ENCODE results near the gene SLC25A41.

DNA sequence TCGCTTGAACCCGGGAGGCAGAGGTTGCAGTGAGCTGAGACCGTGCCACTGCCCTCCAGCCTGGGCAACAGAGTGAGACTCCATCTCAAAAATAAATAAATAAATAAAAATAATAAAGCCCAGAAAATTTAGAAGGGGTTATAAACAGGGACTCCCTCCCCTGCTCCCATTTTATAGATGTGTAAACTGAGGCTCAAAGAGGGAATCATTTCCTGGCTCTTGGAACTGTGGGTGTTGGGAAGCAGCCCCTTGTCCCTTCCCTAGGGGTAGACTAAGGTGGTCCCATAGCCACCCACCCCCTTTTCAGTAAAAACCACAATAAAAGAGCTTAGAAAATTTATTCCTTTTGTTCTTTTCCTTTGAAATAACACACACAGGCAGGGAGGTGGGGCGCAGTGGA lies 6.2 kb upstream of the SLC25A41 start:
- no peak for TF ChIP-seq CTCF (optimal IDR thresholded peaks at IDR 0.05 in 1 of 3, IDR thresholded peaks at IDR 0.05 in 1 of 3, conservative IDR thresholded peaks at IDR 0.05 in 1 of 3; ENCODE audit: extremely low read depth in 1 of 3, insufficient read depth in 2 of 3, low read length in 3 of 3)
- TF ChIP-seq EZH2 (IDR thresholded peaks at IDR 0.05; ENCODE audit: low read length): no peak
